ENCODE measurements around the gene TSHZ2. TPM values are rescaled to one million over a fixed set of nuclear protein-coding genes. Genes with fewer than 3 reads are reported as not detected.

Gene TSHZ2
- total RNA-seq, 2 donors from 2014 or later, result 3.3 to 6.2 TPM

- Histone ChIP-seq H3K27me3 (no peaks in the 10 kb centered on the region), H3K36me3 (no peaks in the 10 kb centered on the region), H3K27ac (no peak overlapping the region), H3K4me3 (no peak overlapping the region), H3K4me1 (no peaks in the 10 kb centered on the region), H3K9me3 (peaks cover 0 to 25% of the 10 kb centered on the region in 2 donors)
- DNase-seq (ENCODE audit: low spot score), result no peak
- no peak for TF ChIP-seq CTCF (IDR thresholded peaks at IDR 0.05)
Observed at GRCh38 chr20:53355790-53356189, 383.6 kb downstream of the TSHZ2 start.

- no peak overlapping the region for H3K27ac ChIP-seq
- H3K4me1 ChIP-seq, result no peaks in the 10 kb centered on the region
- no peaks in the 10 kb centered on the region for H3K36me3 ChIP-seq
- no peak for DNase-seq (ENCODE audit: low spot score)
- no peaks in the 10 kb centered on the region for H3K27me3 ChIP-seq
- no peak for TF ChIP-seq CTCF (IDR thresholded peaks at IDR 0.05)
- peaks cover 0 to 20% of the 10 kb centered on the region in 2 donors for H3K9me3 ChIP-seq
- no peak overlapping the region for H3K4me3 ChIP-seq
Observed at GRCh38 chr20:53359425-53359824, 387.3 kb downstream of the TSHZ2 start.

GRCh38 chr20:53360852-53361251 lies 388.7 kb downstream of the TSHZ2 start:
- H3K36me3 ChIP-seq, result no peaks in the 10 kb centered on the region
- H3K4me1 ChIP-seq, result no peaks in the 10 kb centered on the region
- no peak overlapping the region for H3K27ac ChIP-seq
- no peak for TF ChIP-seq CTCF (IDR thresholded peaks at IDR 0.05)
- no peak for DNase-seq (ENCODE audit: low spot score)
- no peak overlapping the region for H3K4me3 ChIP-seq
- H3K27me3 ChIP-seq, result no peaks in the 10 kb centered on the region
- H3K9me3 ChIP-seq, result peaks cover 0 to 6% of the 10 kb centered on the region in 2 donors

- no peaks in the 10 kb centered on the region for H3K9me3 ChIP-seq
- no peak for TF ChIP-seq CTCF (IDR thresholded peaks at IDR 0.05)
Observed at GRCh38 chr20:53362736-53363135, 390.6 kb downstream of the TSHZ2 start.

GRCh38 chr20:53364646-53365045 lies 392.5 kb downstream of the TSHZ2 start:
- Histone ChIP-seq H3K4me3 (no peak overlapping the region), H3K27me3 (no peaks in the 10 kb centered on the region), H3K9me3 (no peaks in the 10 kb centered on the region), H3K36me3 (no peaks in the 10 kb centered on the region), H3K27ac (no peak overlapping the region), H3K4me1 (no peaks in the 10 kb centered on the region)
- DNase-seq (ENCODE audit: low spot score), result no peak
- no peak for TF ChIP-seq CTCF (IDR thresholded peaks at IDR 0.05)

More at GRCh38 chr20:53362736-53363135, 390.6 kb downstream of the TSHZ2 start:
- Histone ChIP-seq H3K27ac (no peak overlapping the region), H3K27me3 (no peaks in the 10 kb centered on the region), H3K36me3 (no peaks in the 10 kb centered on the region), H3K4me1 (no peaks in the 10 kb centered on the region), H3K4me3 (no peak overlapping the region)
- DNase-seq (ENCODE audit: low spot score), result no peak

- TF ChIP-seq CTCF (IDR thresholded peaks at IDR 0.05), result no peak
- no peaks in the 10 kb centered on the region for H3K27me3 ChIP-seq
- no peak overlapping the region for H3K27ac ChIP-seq
- H3K4me1 ChIP-seq, result no peaks in the 10 kb centered on the region
- H3K36me3 ChIP-seq, result no peaks in the 10 kb centered on the region
- no peak for DNase-seq (ENCODE audit: low spot score)
- no peak overlapping the region for H3K4me3 ChIP-seq
- H3K9me3 ChIP-seq, result no peaks in the 10 kb centered on the region
Observed at GRCh38 chr20:53365076-53365475, 392.9 kb downstream of the TSHZ2 start.
